Measurements from ENCODE around the gene INA.
"Not testable (repeated sequence)": the region's sequence is repeated elsewhere in the genome, so short reads cannot be mapped to it uniquely, and the experiment has no call there.

Gene INA

GRCh38 chr10:103254538-103255325, 22.2 kb upstream of the INA start:
- Histone ChIP-seq H3K4me1 (ENCODE audit: insufficient read depth, low read length) (no peaks in the 10 kb centered on the region), H3K36me3 (ENCODE audit: insufficient read depth, low read length) (no peaks in the 10 kb centered on the region), H3K27me3 (ENCODE audit: insufficient read depth, low read length) (no peaks in the 10 kb centered on the region), H3K4me3 (ENCODE audit: low read length) (no peak overlapping the region), H3K9me3 (ENCODE audit: low read length) (peaks cover 4% of the 10 kb centered on the region), H2AFZ (ENCODE audit: low read depth, low read length) (no peak overlapping the region)

GRCh38 chr10:103256613-103257012, 20.3 kb upstream of the INA start:
- no peak overlapping the region for H3K4me3 ChIP-seq (ENCODE audit: low read length)
- peaks cover 5% of the 10 kb centered on the region for H3K9me3 ChIP-seq (ENCODE audit: low read length)
- no peaks in the 10 kb centered on the region for H3K36me3 ChIP-seq (ENCODE audit: insufficient read depth, low read length)
- H3K4me1 ChIP-seq (ENCODE audit: insufficient read depth, low read length): no peaks in the 10 kb centered on the region
- H3K27me3 ChIP-seq (ENCODE audit: insufficient read depth, low read length): no peaks in the 10 kb centered on the region
- no peak overlapping the region for H2AFZ ChIP-seq (ENCODE audit: low read depth, low read length)

GRCh38 chr10:103257812-103258211, 19.1 kb upstream of the INA start:
- Histone ChIP-seq H3K4me1 (ENCODE audit: insufficient read depth, low read length) (no peaks in the 10 kb centered on the region), H2AFZ (ENCODE audit: low read depth, low read length) (no peak overlapping the region), H3K27me3 (ENCODE audit: insufficient read depth, low read length) (no peaks in the 10 kb centered on the region), H3K4me3 (ENCODE audit: low read length) (no peak overlapping the region), H3K36me3 (ENCODE audit: insufficient read depth, low read length) (no peaks in the 10 kb centered on the region), H3K9me3 (ENCODE audit: low read length) (peaks cover 5% of the 10 kb centered on the region)

- H3K4me3 ChIP-seq (ENCODE audit: low read length); H3K36me3 ChIP-seq (ENCODE audit: insufficient read depth, low read length); H3K4me1 ChIP-seq (ENCODE audit: insufficient read depth, low read length); H3K9me3 ChIP-seq (ENCODE audit: low read length); H2AFZ ChIP-seq (ENCODE audit: low read depth, low read length); H3K27me3 ChIP-seq (ENCODE audit: insufficient read depth, low read length): not testable (repeated sequence)
These were observed 18.0 kb upstream of the INA start for GRCh38 chr10:103258928-103259327.

GRCh38 chr10:103259989-103260388, 16.9 kb upstream of the INA start:
- no peak overlapping the region for H3K4me3 ChIP-seq (ENCODE audit: low read length)
- no peaks in the 10 kb centered on the region for H3K27me3 ChIP-seq (ENCODE audit: insufficient read depth, low read length)
- no peaks in the 10 kb centered on the region for H3K36me3 ChIP-seq (ENCODE audit: insufficient read depth, low read length)
- H3K4me1 ChIP-seq (ENCODE audit: insufficient read depth, low read length): no peaks in the 10 kb centered on the region
- peaks cover 5% of the 10 kb centered on the region for H3K9me3 ChIP-seq (ENCODE audit: low read length)
- no peak overlapping the region for H2AFZ ChIP-seq (ENCODE audit: low read depth, low read length)

GRCh38 chr10:103262229-103262628, 14.7 kb upstream of the INA start:
- Histone ChIP-seq H3K4me3 (ENCODE audit: low read length) (no peak overlapping the region), H2AFZ (ENCODE audit: low read depth, low read length) (no peak overlapping the region), H3K27me3 (ENCODE audit: insufficient read depth, low read length) (no peaks in the 10 kb centered on the region), H3K9me3 (ENCODE audit: low read length) (peaks cover 5% of the 10 kb centered on the region), H3K36me3 (ENCODE audit: insufficient read depth, low read length) (no peaks in the 10 kb centered on the region), H3K4me1 (ENCODE audit: insufficient read depth, low read length) (no peaks in the 10 kb centered on the region)

GRCh38 chr10:103265717-103266329, 11.1 kb upstream of the INA start:
- Histone ChIP-seq H2AFZ (ENCODE audit: low read depth, low read length) (no peak overlapping the region), H3K9me3 (ENCODE audit: low read length) (no peaks in the 10 kb centered on the region), H3K4me3 (ENCODE audit: low read length) (no peak overlapping the region), H3K27me3 (ENCODE audit: insufficient read depth, low read length) (no peaks in the 10 kb centered on the region), H3K4me1 (ENCODE audit: insufficient read depth, low read length) (no peaks in the 10 kb centered on the region), H3K36me3 (ENCODE audit: insufficient read depth, low read length) (no peaks in the 10 kb centered on the region)

- Histone ChIP-seq H3K4me3 (ENCODE audit: low read length) (no peak overlapping the region), H3K36me3 (ENCODE audit: insufficient read depth, low read length) (no peaks in the 10 kb centered on the region), H2AFZ (ENCODE audit: low read depth, low read length) (no peak overlapping the region), H3K9me3 (ENCODE audit: low read length) (no peaks in the 10 kb centered on the region), H3K4me1 (ENCODE audit: insufficient read depth, low read length) (peaks cover 11% of the 10 kb centered on the region), H3K27me3 (ENCODE audit: insufficient read depth, low read length) (no peaks in the 10 kb centered on the region)
These were observed 3.9 kb upstream of the INA start for GRCh38 chr10:103273041-103273441.

GRCh38 chr10:103276251-103276895, 565 bp upstream of the INA start:
- Histone ChIP-seq H3K27me3 (ENCODE audit: insufficient read depth, low read length) (no peaks in the 10 kb centered on the region), H2AFZ (ENCODE audit: low read depth, low read length) (peak overlapping the region; percentile 55), H3K9me3 (ENCODE audit: low read length) (no peaks in the 10 kb centered on the region), H3K4me3 (ENCODE audit: low read length) (peak overlapping the region; percentile 48), H3K36me3 (ENCODE audit: insufficient read depth, low read length) (peaks cover 3% of the 10 kb centered on the region), H3K4me1 (ENCODE audit: insufficient read depth, low read length) (peaks cover 32% of the 10 kb centered on the region)

GRCh38 chr10:103277713-103278536, 987 bp downstream of the INA start:
- Histone ChIP-seq H3K4me1 (ENCODE audit: insufficient read depth, low read length) (peaks cover 41% of the 10 kb centered on the region), H3K36me3 (ENCODE audit: insufficient read depth, low read length) (peaks cover 3% of the 10 kb centered on the region), H3K27me3 (ENCODE audit: insufficient read depth, low read length) (no peaks in the 10 kb centered on the region), H3K9me3 (ENCODE audit: low read length) (no peaks in the 10 kb centered on the region), H2AFZ (ENCODE audit: low read depth, low read length) (peak overlapping the region; percentile 55), H3K4me3 (ENCODE audit: low read length) (peak overlapping the region; percentile 48)

- Histone ChIP-seq H3K9me3 (ENCODE audit: low read length) (no peaks in the 10 kb centered on the region), H3K27me3 (ENCODE audit: insufficient read depth, low read length) (no peaks in the 10 kb centered on the region), H3K4me3 (ENCODE audit: low read length) (peak overlapping the region; percentile 48), H2AFZ (ENCODE audit: low read depth, low read length) (no peak overlapping the region), H3K4me1 (ENCODE audit: insufficient read depth, low read length) (peaks cover 41% of the 10 kb centered on the region), H3K36me3 (ENCODE audit: insufficient read depth, low read length) (peaks cover 3% of the 10 kb centered on the region)
These were observed 1.5 kb downstream of the INA start for GRCh38 chr10:103278537-103278823.

- Histone ChIP-seq H3K36me3 (ENCODE audit: insufficient read depth, low read length) (peaks cover 3% of the 10 kb centered on the region), H3K27me3 (ENCODE audit: insufficient read depth, low read length) (no peaks in the 10 kb centered on the region), H3K4me1 (ENCODE audit: insufficient read depth, low read length) (peaks cover 41% of the 10 kb centered on the region), H3K9me3 (ENCODE audit: low read length) (no peaks in the 10 kb centered on the region), H3K4me3 (ENCODE audit: low read length) (peak overlapping the region; percentile 48), H2AFZ (ENCODE audit: low read depth, low read length) (no peak overlapping the region)
These were observed 1.9 kb downstream of the INA start for GRCh38 chr10:103278862-103279298.

- H3K36me3 ChIP-seq (ENCODE audit: insufficient read depth, low read length): peaks cover 5% of the 10 kb centered on the region
- H3K27me3 ChIP-seq (ENCODE audit: insufficient read depth, low read length): no peaks in the 10 kb centered on the region
- no peak overlapping the region for H2AFZ ChIP-seq (ENCODE audit: low read depth, low read length)
- no peaks in the 10 kb centered on the region for H3K9me3 ChIP-seq (ENCODE audit: low read length)
- H3K4me1 ChIP-seq (ENCODE audit: insufficient read depth, low read length): peaks cover 41% of the 10 kb centered on the region
- H3K4me3 ChIP-seq (ENCODE audit: low read length): peak overlapping the region; percentile 48
These were observed 3.1 kb downstream of the INA start for GRCh38 chr10:103280031-103280430.

Measured in neuron (in vitro differentiated cells).